Fibroblast of lung (primary cell): ENCODE measurements around the gene MAN2C1.

Experiments
- EZH2 ChIP-seq: IDR thresholded peaks from 2 replicates; pipeline ENCODE4 v1.5.1; 2012; ENCODE audit warnings: low read length, control low read depth, mild to moderate bottlenecking; ENCODE audit errors: missing control alignments
- TF ChIP-seq, protein P1 (sequence below), 2 donors: IDR thresholded peaks in 1 of 2; conservative IDR thresholded peaks in 1 of 2; 1 replicate in 1 of 2; 2 replicates in 1 of 2; pipeline ENCODE4 v1.5.1; 2011 to 2012; ENCODE audit warnings: low read length in 2 of 2, control low read depth in 1 of 2, inconsistent platforms in 1 of 2, low read depth in 1 of 2, mild to moderate bottlenecking in 1 of 2

DNA sequence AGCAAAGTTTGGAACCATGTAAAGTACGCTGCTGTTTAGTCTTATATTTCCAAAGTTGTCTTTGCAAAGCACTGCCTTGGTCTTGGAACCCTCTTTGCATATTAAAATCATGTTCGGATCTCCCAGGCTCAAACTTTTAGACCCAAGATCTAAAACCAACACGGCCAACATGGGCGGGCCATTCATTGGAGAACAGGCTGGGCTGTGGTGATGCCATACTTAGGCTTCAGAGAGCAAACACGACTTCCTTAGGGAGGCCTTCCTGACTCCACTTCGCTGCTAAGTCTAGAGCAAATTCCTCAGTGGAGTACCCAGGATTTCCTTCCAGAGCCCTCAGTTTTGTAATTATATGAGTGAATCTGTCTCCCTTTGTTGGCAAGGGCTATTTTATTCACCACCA lies 3.5 kb downstream of the MAN2C1 start:
- TF ChIP-seq, protein P1, sequence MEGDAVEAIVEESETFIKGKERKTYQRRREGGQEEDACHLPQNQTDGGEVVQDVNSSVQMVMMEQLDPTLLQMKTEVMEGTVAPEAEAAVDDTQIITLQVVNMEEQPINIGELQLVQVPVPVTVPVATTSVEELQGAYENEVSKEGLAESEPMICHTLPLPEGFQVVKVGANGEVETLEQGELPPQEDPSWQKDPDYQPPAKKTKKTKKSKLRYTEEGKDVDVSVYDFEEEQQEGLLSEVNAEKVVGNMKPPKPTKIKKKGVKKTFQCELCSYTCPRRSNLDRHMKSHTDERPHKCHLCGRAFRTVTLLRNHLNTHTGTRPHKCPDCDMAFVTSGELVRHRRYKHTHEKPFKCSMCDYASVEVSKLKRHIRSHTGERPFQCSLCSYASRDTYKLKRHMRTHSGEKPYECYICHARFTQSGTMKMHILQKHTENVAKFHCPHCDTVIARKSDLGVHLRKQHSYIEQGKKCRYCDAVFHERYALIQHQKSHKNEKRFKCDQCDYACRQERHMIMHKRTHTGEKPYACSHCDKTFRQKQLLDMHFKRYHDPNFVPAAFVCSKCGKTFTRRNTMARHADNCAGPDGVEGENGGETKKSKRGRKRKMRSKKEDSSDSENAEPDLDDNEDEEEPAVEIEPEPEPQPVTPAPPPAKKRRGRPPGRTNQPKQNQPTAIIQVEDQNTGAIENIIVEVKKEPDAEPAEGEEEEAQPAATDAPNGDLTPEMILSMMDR (conservative IDR thresholded peaks at IDR 0.05 in 1 of 2, IDR thresholded peaks at IDR 0.05 in 1 of 2; ENCODE audit: low read depth in 1 of 2, low read length in 2 of 2), result no peak
- TF ChIP-seq EZH2, result no peak
